CD4-positive, alpha-beta T cell treated with Interleukin-12 subunit alpha and Interleukin-12 subunit beta, for 1 hour (primary cell): ENCODE measurements around the gene GTPBP4.
"Not testable (repeated sequence)": the region's sequence is repeated elsewhere in the genome, so short reads cannot be mapped to it uniquely, and the experiment has no call there.

Source experiments
- DNase-seq: peaks from one replicate; pipeline ENCODE4 v3.0.0-alpha.2; 2020

Gene GTPBP4

DNA sequence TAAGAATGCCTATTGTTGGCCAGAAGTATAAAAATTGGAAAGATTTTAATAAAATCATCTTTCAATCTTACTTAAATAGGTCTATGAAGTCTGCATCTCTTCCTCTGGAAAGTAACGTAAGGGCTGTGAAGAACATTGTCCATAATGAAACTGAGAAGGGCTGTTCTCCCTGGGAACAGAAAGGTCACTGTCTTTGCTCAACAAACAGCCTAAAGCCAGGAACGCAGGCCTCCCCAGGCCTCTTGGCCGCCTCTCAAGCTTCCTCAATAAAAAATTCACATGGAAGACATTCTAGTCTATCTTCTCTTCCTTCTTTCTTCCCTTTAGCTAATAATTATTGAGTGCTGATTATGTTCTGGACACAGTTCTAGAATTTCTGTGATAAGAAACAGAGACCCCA lies 46.5 kb downstream of the GTPBP4 start:
- DNase-seq: no peak

GRCh38 chr10:1035201-1035600 lies 47.0 kb downstream of the GTPBP4 start:
- no peak for DNase-seq

DNA sequence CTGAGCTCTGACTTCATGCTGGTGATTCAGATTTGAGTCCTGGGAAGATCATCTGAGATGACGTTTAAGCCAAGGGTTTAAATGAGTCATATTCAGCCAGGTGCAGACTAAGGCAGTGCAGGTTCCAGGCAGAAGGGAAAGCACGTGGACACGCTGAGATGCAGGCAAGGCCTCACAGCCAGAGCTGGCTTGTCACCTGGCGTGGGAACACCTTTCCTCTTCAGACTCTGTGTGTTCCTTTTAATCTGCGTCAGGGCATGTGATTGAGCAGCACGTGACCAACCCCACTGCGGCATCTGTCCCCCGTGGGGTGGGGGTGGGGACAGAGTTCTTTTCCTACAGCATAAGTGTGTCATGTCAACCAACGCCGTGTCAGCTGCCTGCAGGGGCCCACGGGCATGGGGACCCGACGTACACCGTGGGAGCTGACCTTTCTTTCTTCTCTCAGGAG lies 48.1 kb downstream of the GTPBP4 start:
- DNase-seq: peak; percentile 20

DNA sequence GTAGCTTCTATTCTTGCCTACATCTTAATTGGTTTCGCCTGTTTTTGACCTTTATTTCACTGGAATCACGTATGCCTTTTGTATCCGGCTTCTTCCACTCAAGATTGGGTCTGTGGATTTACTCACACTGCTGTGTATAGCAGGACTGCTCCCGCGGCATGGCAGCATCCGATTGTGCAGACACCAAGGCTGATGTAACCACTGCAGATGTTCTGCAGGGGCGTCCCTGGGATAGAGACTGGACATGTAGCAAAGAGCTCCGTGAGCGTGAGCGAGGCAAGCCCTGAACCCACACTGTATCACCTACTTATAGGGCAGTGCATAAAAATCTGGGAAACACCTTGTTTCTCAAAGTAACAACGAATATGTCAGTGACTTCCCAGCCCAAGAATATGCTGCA lies 48.9 kb downstream of the GTPBP4 start:
- DNase-seq: no peak

DNA sequence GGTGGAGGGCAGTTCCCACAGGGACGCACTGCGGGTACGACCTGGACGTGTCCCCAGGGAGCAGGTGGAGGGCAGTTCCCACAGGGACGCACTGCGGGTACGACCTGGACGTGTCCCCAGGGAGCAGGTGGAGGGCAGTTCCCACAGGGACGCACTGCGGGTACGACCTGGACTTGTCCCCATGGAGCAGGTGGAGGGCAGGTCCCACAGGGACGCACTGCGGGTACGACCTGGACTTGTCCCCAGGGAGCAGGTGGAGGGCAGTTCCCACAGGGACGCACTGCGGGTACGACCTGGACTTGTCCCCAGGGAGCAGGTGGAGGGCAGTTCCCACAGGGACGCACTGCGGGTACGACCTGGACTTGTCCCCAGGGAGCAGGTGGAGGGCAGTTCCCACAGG lies 50.5 kb downstream of the GTPBP4 start:
- DNase-seq: not testable (repeated sequence)

DNA sequence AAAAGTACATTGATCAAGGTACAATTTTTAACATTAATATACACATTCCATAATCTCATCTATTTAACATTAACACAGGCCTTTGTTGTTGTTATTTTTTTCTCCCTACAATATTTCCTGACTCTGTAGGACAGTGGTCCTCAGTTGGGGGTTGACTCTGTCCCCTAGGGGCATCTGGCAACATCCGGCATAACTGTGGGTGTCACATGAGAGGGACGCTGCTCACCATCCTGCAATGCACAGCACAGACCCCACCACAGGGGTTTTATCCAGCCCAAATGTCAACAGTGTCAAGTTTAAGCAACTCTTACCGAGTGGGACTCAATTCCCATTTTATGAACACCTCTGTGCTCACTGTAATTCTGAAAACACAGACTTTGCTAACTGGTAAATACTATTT lies 51.9 kb downstream of the GTPBP4 start:
- DNase-seq: no peak

DNA sequence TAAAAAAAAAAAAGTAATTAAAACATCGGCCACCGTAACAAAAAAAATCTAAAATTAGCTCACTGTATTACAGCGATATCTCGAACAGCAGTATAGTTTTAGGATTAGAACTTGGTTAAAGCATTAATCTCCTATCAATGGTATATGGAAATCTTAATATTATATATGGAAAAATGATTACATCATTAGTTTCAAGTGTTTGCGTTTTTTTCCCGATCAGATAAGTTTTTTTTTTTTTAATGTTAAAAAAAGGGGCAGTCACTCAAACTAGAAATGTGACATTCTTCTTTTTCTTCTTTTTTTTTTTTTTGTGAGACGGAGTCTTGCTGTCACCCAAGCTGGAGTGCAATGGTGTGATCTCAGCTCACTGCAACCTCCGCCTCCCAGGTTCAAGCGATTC lies 53.3 kb downstream of the GTPBP4 start:
- DNase-seq: no peak

- peak; percentile 37 for DNase-seq
These were observed 55.3 kb downstream of the GTPBP4 start for GRCh38 chr10:1043532-1043995.

DNA sequence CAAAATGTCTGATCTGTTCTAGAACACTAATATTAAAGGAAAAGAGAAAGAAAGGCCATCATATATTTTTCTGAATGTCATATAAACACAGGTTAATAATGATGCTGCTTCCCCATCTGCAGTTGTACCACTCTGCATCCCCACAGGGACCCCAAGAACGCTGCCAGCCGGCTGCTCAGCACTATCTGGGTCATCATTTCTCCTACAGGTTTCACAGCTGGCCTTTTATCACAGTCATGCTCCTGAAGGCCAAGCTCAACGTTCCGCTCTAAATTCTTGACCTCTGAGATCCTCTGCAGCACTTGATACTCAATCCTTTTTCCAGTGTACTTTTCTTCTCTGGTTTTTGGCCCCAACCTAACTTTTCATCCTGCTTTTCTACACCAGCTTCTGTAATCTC lies 55.9 kb downstream of the GTPBP4 start:
- DNase-seq: no peak

DNA sequence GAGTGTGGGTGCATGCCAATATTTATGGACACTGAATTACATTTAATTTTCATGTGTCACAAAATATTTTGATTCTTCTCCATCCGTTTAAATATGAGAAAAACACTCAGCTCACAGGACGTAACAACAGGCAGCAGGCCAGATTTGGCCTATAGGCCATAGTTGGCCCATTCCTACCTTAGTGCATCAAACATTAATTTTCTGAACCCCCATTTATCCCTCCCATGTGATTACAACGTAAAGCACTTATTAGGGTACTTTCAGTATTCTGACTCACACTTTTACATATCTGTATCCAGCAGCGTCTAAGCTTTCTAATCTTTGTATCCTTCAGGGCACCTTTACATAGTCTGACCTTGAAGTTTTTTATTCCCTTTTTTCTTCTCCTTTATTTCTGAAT lies 56.7 kb downstream of the GTPBP4 start:
- no peak for DNase-seq

GRCh38 chr10:1045415-1045814 lies 57.2 kb downstream of the GTPBP4 start:
- no peak for DNase-seq

- no peak for DNase-seq
These were observed 59.7 kb downstream of the GTPBP4 start for GRCh38 chr10:1047937-1048336.

DNA sequence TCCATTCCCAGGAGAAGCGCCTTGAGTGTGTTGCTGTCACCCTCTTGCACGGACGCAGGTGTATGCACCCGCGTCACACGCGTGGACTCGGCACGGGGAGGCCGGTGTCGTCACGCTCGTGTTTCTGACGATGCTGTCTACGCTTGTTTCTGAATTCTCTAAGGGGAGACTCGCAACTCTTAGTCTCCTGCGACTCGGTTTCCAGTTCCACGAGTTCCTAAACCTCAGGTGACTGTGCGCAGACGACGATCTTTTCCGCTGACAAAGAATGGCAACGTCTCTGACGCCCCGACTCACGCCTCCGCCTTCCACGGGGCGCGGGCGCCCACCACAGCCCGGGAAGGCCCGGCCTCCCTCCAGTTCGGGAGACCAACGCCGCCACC lies 60.1 kb downstream of the GTPBP4 start:
- DNase-seq: peak; percentile 65

DNA sequence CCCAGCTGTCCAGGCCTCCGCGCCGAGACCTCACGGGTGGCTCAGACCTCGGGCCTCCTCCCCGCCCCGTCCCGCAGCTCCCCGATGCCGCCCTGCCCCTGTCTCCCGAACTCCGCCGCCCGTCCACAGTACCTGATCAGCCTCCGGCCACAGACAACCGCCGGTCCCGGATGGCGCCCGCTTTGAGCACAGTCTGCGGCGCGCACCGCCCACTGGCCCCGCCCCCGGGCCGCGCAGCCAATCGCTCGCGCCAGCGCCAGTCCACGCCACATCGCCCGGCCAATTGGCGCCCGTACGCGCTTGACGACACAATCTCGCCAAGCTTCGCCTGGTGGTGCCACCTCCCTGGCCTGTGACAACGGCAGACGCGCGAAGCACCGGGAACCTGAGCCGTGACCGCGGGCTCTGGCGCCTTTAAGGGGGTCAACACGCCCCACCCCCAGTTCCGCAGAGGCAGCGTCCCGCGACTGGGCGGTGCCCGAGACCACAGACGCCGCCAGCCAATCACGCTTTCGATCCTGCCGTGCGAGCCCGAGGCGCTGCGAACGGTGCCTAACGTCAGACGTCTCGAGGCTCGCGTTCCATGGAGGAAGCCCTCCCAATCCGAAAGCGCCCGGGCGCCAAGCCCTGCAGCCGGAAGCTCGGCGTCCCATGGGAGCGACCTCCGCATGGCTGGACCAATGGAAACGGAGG lies 60.6 kb downstream of the GTPBP4 start, which contains the start of gene IDI1:
Gene IDI1, minus strand, starts transcription at position 388 of the 693 bp plus-strand sequence. Its CDS starts 116 bp downstream, at position 272.
- peak; percentile 98 for DNase-seq

GRCh38 chr10:1049425-1049958 lies 61.3 kb downstream of the GTPBP4 start:
- no peak for DNase-seq

DNA sequence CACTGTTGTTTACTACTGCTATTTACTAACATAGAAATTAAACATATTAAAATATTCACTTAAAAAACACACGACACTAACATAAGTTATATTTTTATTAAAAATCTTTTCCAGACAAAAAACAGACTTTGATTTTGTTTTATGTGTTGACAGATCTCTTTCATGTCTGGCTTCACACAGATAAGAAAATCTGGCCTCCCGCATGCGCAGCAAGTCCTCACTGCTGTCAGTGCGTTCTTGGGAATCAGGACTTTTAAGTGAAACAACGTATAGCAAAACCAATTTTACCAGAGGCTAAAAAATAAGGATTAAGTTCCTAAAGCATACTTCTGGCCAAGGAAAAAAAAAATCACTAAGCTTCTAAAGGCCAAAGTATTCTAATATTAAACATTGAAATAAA lies 61.9 kb downstream of the GTPBP4 start:
- no peak for DNase-seq

- DNase-seq: peak; percentile 69
These were observed 62.3 kb downstream of the GTPBP4 start for GRCh38 chr10:1050554-1050953.

DNA sequence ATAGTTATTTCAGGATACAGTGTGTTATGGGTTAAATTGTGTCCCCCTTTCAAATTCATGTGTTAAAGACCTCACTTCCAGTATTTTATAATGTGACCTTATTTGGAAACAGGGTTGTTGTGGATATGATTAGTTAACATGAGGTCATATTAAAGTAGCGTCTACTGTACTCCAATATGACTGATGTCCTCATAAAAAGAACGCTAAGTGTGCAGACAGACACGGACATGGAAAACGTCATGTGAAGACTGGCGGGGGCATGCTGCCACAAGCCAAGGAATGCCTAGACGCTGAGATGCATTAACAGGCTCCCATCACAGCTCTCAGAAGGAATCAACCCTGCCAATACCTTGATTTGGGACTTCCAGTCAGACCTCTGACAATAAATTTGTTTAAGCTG lies 66.5 kb downstream of the GTPBP4 start:
- DNase-seq: no peak

- DNase-seq: peak; percentile 89
These were observed 68.3 kb downstream of the GTPBP4 start, which contains the start of gene WDR37 for GRCh38 chr10:1056326-1057105. TSS of gene WDR37 (plus strand) at chr10:1056385. CDS start at chr10:1072156, 15,771 bp downstream.

- no peak for DNase-seq
These were observed 68.9 kb downstream of the GTPBP4 start for GRCh38 chr10:1057106-1057657.

- no peak for DNase-seq
These were observed 69.8 kb downstream of the GTPBP4 start for GRCh38 chr10:1058017-1058416.

- DNase-seq: no peak
These were observed 71.7 kb downstream of the GTPBP4 start for GRCh38 chr10:1059902-1060301.
